ENCODE measurements around the gene SLX9.

GRCh38 chr21:44975720-44976555, 36.1 kb downstream of the SLX9 start:
- TF ChIP-seq CTCF (IDR thresholded peaks at IDR 0.05) (no peak), EZH2 (IDR thresholded peaks at IDR 0.05; ENCODE audit: borderline replicate concordance, insufficient read depth, low read depth, low read length, poor library complexity, severe bottlenecking) (no peak)
